ENCODE results near the gene PDGFC.
"Not testable (repeated sequence)": the region's sequence is repeated elsewhere in the genome, so short reads cannot be mapped to it uniquely, and the experiment has no call there.

PDGFC gene

DNA sequence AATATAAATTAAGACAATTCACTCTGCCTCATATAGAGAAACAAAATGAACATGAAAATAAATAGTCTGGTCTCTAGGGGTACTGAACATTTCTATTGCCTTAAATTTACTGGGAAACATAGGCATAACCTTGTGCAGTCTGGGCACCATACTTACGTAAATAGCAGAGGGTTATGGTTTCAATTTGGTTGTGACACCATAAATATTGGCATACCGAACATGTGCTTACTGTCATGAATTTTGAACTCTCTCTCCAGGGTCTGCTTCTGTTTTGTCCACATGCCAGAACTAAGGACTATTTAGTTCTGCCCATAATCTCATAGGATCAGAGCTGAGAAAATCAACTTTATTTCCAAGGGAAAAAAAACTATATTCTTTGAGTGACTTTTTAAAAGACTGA lies 17.6 kb downstream of the PDGFC start:
- FAIRE-seq: no peak
- no peak for DNase-seq (ENCODE audit: extremely low spot score, insufficient read length, low read depth)

DNA sequence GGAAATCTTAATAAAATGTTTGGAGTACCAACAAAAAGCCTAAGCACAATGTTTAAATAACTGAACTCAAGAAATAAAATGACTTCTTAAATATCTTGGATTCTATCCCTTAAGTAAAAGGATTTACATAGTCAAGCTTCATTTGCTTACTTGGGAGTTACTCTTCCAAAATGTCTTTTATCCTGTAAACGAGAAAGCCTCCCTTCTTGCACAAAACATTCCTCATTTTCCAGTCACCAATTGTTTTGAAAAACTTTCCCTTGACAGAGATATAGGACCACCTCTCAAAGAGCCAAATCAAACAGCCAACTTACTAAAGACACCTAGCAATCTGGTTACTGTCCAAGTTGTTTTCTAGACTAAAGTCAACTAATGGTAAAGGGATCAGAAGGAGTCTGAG lies 18.6 kb downstream of the PDGFC start:
- no peak for DNase-seq (ENCODE audit: extremely low spot score, insufficient read length, low read depth)
- FAIRE-seq: no peak

DNA sequence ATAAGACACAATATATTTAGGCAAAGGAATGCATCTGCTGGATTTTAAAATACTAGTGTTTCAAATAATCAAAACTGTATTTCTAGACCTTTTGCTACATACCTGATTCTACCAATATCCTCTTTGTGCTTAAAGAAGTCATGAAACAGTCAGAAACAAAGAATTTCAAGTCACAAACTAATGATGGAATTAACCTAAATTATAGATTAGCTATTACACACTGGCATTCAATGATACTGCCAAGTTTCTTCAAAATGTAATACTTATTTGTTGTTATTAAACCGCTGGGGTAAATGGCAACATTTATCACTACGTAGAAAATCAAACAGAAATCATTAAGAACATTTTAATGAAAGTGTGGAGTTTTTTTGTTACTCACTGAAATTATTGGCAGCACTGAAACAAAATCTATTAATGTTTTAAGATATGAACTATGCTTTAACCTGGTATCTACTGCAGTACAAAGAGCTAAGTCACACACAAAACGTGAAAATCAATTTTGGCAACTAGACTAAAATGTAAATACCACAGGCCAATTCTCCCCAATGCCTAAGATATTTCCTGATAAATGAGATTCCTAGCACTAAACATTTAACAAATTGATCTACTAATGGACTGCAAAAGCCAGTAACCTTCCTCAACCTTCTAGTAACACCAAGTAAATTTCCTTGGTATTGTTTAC lies 19.4 kb downstream of the PDGFC start:
- DNase-seq (ENCODE audit: extremely low spot score, insufficient read length, low read depth) (no peak), FAIRE-seq (no peak)

DNA sequence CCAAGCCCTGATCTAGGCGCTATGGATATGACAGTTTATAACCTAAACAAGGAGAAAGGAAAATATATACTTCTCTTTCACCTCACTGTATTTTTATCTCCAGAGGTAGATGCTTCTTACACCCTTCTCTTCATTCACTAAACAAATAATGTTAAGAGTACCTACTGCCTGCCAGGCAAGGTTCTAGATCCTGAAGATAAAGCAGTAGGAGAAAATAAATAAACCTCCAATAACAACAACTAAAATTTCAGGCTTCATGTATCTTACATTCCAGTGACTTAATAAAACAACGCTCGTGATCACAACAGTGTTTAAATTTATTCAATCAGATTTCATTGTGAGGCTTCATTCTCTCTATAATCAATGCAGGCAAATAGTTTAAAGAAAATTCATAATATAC lies 20.7 kb downstream of the PDGFC start:
- DNase-seq (ENCODE audit: extremely low spot score, insufficient read length, low read depth) (no peak), FAIRE-seq (no peak)

DNA sequence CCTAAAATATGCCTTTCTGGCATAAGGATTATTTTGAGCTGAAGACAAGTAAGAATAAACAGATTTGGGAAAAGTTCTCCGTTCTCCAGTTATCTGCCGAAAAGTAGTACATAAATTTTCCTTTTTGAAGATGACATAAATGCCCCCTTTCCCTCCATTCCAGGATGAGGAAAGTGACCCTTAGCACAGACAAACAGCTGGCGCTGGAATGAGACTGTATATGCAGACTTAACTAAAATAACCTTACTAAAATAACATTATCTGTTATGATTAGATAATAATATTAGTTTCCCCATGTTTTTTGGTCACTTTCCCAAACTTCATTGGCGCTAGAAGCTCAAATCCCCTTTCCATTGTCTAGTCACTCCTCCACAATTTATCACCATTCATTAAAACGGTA lies 21.5 kb downstream of the PDGFC start:
- FAIRE-seq (no peak), DNase-seq (ENCODE audit: extremely low spot score, insufficient read length, low read depth) (no peak)

DNA sequence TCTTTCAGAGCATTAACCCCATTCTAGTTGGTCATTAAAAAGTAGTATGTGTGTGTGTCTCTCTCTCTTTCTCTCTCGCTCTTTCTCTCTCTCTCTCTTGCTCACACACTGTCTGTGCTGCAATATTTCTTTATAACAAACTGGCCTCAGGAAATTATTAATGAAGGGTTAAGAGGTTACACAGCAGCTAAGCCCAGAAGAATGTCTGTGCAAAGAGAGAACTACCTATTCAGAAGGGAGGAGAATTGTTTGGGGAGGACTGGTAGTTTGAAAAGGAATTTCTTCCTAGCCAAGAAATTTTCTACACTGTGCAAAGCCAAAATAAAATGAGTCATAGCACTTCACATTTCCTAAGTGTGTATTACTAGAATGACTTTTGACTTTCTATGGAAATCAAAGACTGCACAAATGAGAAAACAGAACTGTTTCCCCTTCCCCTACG lies 22.2 kb downstream of the PDGFC start:
- DNase-seq (ENCODE audit: extremely low spot score, insufficient read length, low read depth) (no peak), FAIRE-seq (no peak)

DNA sequence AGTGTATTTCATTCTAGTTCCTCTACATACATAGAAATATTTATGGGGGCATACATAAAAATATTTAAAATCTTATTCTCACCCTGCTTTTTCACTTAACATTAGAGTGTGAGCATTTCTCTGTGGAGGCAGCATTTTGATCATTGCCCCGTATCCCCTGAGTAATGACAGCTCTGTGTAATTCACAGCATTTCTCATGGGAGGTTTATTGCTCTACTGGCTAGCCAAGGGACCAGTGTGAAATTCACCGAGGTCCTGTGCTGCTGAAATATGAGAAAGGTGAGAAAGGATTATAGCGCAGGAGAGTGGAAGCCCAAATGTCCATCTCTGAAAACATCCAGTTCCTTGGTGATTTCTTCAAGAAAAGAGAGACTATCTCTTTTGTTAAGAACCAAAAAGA lies 22.9 kb downstream of the PDGFC start:
- FAIRE-seq: no peak
- DNase-seq (ENCODE audit: extremely low spot score, insufficient read length, low read depth): no peak

DNA sequence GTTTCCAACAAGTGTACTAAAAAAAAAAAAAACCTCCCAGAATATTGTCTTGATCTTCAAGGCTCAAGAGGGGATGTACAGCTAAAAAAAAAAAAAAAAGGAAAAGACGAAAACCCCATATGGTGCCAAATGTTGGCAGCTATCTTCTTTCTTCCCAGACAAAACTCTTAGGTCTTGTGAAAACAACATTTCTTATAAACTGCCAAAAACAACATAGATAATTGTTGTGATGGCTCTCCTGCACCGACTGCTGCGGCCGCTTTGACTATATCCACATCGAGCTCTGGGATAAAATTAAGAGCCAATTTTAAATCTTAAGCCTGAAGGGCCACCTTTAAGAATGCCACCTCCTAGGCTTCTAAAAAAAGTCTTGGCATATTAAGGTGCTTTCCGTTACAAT lies 23.5 kb downstream of the PDGFC start:
- DNase-seq (ENCODE audit: extremely low spot score, insufficient read length, low read depth) (no peak), FAIRE-seq (no peak)

DNA sequence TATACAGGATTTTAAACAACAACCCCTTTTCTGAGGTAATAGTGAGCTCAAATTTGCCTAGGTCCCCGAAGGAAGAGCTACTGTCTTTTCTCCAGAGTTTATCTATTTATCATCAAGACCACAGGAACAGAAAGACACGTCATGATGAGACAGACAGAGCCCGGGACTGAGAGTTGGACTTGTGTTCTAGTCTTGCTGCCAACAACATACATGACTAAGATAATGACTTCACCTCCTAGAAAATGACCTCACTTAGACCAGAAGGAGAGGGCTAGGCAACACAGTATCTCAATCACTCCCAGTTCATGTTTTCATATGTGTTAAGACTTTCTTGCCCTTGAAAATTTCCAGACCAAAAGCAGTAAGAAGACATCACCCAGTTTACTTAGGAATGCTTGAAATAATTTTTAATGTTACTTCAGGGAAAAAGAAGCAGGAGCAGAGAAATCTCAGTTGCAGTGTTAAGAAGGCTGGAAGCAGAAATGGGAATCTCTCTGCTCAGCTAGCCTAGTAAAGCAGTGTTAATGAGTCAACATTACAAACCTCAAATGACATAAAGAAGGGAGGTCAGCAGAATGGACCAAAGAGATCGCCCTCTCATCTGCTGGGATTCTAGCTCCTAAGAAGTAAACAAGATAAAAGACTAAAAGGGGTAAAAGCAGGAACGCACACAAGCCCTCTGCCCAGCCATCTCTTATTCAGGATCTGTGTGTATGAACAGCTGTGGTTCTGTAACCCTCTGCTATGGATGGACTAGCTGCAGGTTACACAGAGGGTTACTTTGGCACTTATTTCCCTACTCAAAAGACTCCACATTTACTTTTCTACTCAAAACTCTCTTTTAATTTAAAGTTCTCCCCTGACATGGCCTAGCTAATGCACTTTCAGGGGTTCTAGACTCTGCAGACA lies 24.8 kb downstream of the PDGFC start:
- FAIRE-seq (no peak), DNase-seq (ENCODE audit: extremely low spot score, insufficient read length, low read depth) (no peak)

DNA sequence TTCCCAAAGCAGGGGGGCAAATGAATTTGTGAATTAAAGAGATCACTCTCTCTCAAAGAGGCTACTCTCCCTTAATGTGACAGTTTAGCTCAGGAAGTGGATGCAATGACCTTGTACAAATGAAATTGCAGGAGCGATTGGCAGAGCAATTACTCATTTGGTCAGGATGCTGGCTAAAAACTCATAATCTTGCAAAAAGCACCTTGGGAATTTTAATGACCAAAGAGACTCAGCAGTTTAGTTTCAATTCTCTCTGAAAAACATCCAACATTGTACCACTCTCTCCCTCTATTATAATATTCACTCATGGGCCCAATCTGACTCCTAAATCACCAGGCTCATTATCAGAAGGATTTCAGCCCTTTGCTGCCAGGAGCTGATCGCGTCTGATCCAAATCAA lies 26.1 kb downstream of the PDGFC start:
- FAIRE-seq (no peak), DNase-seq (ENCODE audit: extremely low spot score, insufficient read length, low read depth) (no peak)

DNA sequence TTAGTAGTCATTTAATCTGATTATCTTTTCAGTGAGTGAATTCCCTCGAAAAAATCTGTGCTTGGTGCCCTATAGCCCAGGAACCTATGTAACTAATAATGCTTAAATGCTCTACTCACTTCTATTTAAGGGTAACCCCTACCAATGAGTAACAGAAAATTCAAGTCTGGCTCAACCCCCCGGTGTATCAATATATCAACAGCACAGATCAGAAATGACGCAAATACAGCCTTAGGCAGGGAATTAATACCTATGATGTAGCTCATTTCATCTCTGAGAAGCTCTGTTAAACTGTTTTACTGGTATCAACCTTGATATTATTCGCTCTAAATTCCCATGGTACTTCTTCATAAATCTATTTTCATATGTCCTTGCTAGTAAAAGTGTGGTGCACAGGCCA lies 28.6 kb downstream of the PDGFC start:
- FAIRE-seq: no peak
- DNase-seq (ENCODE audit: extremely low spot score, insufficient read length, low read depth): no peak

DNA sequence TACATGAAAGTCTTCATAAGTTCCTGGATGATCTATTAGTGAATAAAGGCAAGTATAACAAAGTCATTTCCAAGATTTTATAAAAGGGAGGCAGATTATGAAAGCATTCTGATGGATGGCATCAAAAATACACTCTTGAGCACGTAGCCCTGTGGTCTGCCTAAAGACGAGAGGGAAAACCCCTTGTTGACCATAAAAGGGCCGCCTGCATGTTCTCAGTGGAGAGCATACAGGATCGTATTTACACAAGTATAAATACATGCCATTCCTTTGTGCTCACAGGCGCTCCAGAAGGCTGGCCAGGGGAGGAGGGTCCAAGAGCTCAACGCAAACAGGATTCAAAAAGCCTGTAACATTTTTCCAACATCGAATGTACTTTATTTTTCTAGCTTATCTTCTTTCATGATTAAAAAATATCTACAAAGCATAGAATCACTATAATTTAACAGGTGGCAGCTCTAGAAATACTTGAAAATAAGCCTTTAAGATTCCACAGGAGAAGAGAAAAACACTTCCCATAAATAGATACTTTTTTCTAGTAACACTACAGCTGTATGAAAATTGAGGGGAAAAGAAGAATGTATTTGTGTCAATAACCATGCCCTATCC lies 29.6 kb downstream of the PDGFC start:
- FAIRE-seq (no peak), DNase-seq (ENCODE audit: extremely low spot score, insufficient read length, low read depth) (no peak)

DNA sequence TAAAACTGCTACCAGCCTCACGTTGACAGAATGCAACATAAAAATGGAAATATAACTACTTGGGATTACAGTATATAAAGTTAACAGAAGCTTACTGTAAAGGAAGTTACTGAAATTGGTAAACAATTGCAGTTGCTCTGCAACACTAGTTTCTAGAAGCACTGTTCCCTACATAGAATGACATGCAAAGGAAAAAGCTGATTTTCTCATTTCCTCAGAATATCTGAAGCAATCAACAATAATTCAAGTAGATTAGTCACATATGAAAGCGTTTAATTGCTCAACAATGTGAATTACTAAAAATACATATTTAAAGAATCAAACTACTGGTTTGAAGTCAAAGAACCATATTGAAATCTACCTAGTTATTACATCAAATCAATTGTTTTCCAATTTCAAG lies 31.8 kb downstream of the PDGFC start:
- FAIRE-seq (no peak), DNase-seq (ENCODE audit: extremely low spot score, insufficient read length, low read depth) (no peak)

DNA sequence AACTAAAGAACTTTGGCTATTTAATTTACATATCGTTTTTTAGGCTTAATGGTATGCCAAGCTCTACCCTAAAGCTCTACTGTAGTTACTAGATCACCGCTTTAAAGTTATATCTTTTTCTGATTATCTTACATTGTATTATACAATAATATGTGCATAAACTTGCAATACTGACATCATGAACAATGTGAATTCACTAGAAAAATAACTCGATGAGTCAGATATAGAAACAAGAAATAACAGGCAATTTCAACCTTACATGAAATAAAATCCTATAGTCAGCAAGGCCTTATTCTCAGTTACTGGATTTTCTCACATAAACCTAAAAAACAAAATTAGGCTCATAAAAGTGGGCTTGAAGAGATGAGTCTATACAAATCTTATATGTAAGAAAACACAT lies 32.5 kb downstream of the PDGFC start:
- FAIRE-seq (no peak), DNase-seq (ENCODE audit: extremely low spot score, insufficient read length, low read depth) (no peak)

DNA sequence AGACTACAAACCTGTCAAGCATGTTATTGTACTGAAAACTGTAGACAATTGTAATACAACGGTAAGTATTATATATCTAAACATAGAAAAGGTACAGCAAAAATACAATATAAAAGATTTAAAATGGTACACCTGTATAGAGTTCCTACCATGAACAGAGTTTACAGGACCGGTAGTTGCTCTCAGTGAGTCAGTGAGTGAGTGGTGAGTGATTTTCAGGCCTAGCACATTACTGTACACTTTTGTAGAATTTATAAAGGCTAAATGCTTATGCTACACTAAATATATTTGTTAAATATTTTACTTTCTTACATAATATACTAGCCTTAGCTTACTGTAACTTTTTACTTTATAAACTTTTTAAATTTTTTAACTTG lies 37.4 kb downstream of the PDGFC start:
- FAIRE-seq (no peak), DNase-seq (ENCODE audit: extremely low spot score, insufficient read length, low read depth) (no peak)

DNA sequence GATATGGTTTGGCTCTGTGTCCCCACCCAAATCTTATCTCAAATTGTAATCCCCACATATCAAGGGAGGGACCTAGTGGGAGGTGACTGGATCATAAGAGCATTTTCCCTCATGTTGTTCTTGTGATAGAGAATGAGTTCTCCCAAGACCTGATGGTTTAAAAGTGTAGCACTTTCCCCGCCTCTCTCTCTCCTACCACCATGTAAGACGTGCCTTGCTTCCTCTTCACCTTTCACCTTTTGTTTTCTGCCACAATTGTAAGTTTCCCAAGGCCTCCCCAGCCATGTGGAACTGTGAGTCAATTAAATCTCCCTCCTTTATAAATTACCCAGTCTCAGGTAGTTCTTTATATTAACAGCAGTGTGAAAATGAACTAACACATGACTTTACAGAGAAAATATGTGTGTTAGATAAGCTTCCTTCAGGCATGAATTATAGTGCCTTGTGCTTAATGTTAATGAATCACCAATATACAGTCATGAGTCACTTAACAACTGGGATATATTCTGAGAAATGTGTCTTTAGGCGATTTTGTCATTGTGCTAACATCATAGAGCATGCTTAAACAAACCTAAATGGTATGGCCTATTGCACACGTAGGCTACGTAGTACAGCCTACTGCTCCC lies 37.9 kb downstream of the PDGFC start:
- FAIRE-seq (no peak), DNase-seq (ENCODE audit: extremely low spot score, insufficient read length, low read depth) (no peak)

DNA sequence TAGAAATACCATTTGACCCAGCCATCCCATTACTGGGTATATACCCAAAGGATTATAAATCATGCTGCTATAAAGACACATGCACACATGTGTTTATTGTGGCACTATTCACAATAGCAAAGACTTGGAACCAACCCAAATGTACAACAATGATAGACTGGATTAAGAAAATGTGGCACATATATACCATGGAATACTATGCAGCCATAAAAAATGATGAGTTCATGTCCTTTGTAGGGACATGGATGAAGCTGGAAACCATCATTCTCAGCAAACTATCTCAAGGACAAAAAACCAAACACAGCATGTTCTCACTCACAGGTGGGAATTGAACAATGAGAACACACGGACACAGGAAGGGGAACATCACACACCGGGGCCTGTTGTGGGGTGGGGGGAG lies 39.2 kb downstream of the PDGFC start:
- FAIRE-seq; DNase-seq (ENCODE audit: extremely low spot score, insufficient read length, low read depth): not testable (repeated sequence)

DNA sequence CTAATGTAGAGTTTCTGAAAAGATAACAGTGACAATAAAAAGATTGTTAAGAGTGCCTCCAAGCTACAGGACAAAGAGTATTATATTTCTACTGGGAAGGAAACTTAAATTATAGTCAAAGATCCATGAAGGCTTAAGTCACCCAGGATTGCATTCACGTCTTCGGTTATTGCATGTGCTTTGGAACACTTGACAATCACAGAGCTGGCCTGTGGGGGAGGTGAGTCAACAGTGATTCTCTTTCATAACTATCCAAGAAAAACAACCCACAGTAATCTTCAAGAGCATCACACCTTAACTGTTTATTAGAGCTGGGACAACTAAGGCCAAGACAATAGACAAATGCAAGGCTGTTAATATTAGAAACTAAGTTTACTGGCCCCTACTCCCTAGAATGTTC lies 40.3 kb downstream of the PDGFC start:
- DNase-seq (ENCODE audit: extremely low spot score, insufficient read length, low read depth) (no peak), FAIRE-seq (no peak)

DNA sequence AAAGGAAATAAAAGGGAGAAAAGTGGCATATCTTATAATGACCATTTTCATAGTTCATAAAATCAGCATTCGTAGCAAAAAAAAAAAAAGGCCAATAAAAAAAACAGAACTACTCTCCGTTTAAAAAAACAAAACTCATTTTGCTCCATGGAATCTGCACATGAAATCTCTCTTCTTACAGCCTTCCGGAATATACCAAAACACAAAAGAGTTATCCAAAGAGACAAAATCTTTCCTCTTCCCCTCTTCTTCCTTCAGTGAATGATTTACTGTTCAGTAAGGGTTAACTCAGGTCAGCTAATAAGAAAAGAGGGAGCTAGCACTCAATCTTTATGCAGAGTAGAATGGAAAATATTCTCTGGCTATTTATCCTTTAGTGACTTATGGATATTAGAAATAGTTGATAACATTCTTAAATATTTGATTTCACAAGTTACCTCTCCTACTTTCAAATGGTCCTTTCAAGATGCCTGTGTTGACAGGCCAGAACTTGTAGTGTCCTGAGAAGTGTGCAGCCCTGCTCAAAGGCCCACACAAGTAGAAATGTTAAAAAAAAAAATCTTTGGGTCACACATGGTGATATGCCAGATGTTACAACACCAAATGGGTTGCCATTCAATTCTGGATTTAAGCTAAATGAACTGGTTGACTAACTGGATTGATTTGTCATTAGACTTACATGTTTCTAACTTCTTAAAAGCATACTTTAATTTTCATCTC lies 42.1 kb downstream of the PDGFC start:
- no peak for FAIRE-seq
- DNase-seq (ENCODE audit: extremely low spot score, insufficient read length, low read depth): no peak

DNA sequence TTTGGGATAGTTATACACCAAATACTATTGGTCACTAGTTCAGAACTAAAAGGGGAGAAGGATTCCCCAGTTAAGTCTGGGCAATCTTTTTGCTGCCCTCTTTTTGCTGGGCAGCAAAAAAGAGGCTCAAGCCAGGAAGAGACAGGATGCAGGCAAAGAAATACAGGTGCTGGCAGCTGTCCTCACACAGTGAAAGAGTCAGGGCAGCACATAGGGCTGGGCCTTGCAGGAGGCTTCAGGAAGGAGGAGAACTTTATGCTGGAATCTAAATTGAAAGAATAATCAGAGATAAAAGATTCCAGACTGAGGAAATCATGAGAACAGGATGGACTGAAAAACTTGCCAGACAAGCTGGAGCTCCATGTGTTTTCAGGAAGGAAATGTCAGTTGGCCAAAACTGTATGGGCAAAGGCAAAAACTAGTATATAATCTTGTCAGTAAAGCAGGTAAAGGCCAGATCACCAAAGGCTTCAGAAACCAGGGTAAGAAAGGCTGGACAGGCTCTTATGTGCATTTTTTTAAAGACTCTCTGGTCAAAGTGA lies 46.8 kb downstream of the PDGFC start:
- no peak for FAIRE-seq
- DNase-seq (ENCODE audit: extremely low spot score, insufficient read length, low read depth): no peak
